Measurements from ENCODE around the gene BMPR1B. TPM values are rescaled to one million over a fixed set of nuclear protein-coding genes. Genes with fewer than 3 reads are reported as not detected.

BMPR1B gene
- total RNA-seq, 1 experiment from 2014 or later, result 0.35 TPM

- H3K4me2 ChIP-seq (ENCODE audit: insufficient read depth, insufficient read length, low read length), result peak overlapping the region; percentile 90
These were observed 1.1 kb downstream of the BMPR1B start for GRCh38 chr4:94758700-94759399.

More at GRCh38 chr4:94758700-94759399, 1.1 kb downstream of the BMPR1B start:
- H3K4me1 Mint-ChIP-seq, result peaks cover 11 to 12% of the 10 kb centered on the region in 2 experiments
- Histone ChIP-seq H2BK12ac (ENCODE audit: insufficient read length, low read depth, low read length) (no peak overlapping the region), H2AFZ (ENCODE audit: low read length) (no peak overlapping the region), H3K9me3 (ENCODE audit: control insufficient read depth, low read depth, low read length) (no peaks in the 10 kb centered on the region), H3K4me1 (ENCODE audit: insufficient read depth, low read length) (no peaks in the 10 kb centered on the region), H3K23ac (ENCODE audit: insufficient read length, low read depth, low read length) (no peak overlapping the region), H3K56ac (ENCODE audit: insufficient read length, low read depth, low read length) (no peak overlapping the region), H2BK120ac (ENCODE audit: low read depth, low read length, poor library complexity, severe bottlenecking) (no peak overlapping the region), H4K91ac (ENCODE audit: insufficient read length, low read depth, low read length) (no peak overlapping the region), H3K27me3 (ENCODE audit: insufficient read depth, low read length) (peaks cover 10% of the 10 kb centered on the region; the same call in 1 of the 2 replicates), H3K27ac (ENCODE audit: insufficient read length, low read depth, low read length) (no peak overlapping the region), H3K23me2 (ENCODE audit: insufficient read length, low read depth, low read length, poor library complexity, severe bottlenecking) (peaks cover 13% of the 10 kb centered on the region), H3K79me2 (ENCODE audit: insufficient read depth, low read length) (no peaks in the 10 kb centered on the region), H3K79me1 (ENCODE audit: insufficient read depth, low read depth, low read length, poor library complexity, severe bottlenecking) (no peaks in the 10 kb centered on the region), H4K5ac (ENCODE audit: insufficient read length, low read depth, low read length) (no peak overlapping the region), H4K20me1 (ENCODE audit: control insufficient read depth, insufficient read depth, insufficient read length) (no peaks in the 10 kb centered on the region), H3K18ac (ENCODE audit: insufficient read length, low read depth, low read length) (no peak overlapping the region), H3K14ac (ENCODE audit: insufficient read depth, low read length) (0 out of 2 replicates have a peak overlapping the region, but pooled peaks have one; percentile 8), H3K4ac (ENCODE audit: low read depth, low read length) (no peak overlapping the region), H3K9ac (ENCODE audit: extremely low read depth, insufficient read length, low read length) (peak overlapping the region; percentile 20), H2AK5ac (ENCODE audit: insufficient read length, low read length) (no peak overlapping the region), H2BK5ac (ENCODE audit: insufficient read length, low read length) (no peak overlapping the region), H3T11ph (ENCODE audit: low read length) (no peak overlapping the region), H2BK15ac (ENCODE audit: low read depth, low read length) (no peak overlapping the region), H4K8ac (replicated peaks; ENCODE audit: insufficient read length, low read depth, low read length) (no peak overlapping the region), H2BK20ac (ENCODE audit: low read depth, low read length, poor library complexity, severe bottlenecking) (no peak overlapping the region)
- H3K9me3 Mint-ChIP-seq, result no peaks in the 10 kb centered on the region
- peak; percentile 52 for DNase-seq
- no peaks in the 10 kb centered on the region for H3K36me3 Mint-ChIP-seq (ENCODE audit: insufficient read depth in 1 of 3, low read depth in 3 of 3)
- WGBS (ENCODE audit: extremely low coverage, insufficient read length, low lambda C conversion rate), result no CpG with 5 or more reads among the region's 19 CpGs
- peak overlapping the region in 1 of 3 experiments; percentile 4; a peak in 1 of 7 replicates for H3K27ac Mint-ChIP-seq
- no peak for TF ChIP-seq CTCF (conservative IDR thresholded peaks at IDR 0.05)
- peaks cover 67% of the 10 kb centered on the region for H3K27me3 Mint-ChIP-seq (ENCODE audit: low read depth)
- H3K4me3 Mint-ChIP-seq, result peak overlapping the region; percentile 65 to 88

All from H9 (cell line).